NCI-H2081 (cell line): ENCODE data around the gene HOGA1.

Experiments
- DNase-seq, 2 experiments: peaks; one replicate each; lab custom pipeline; 2025; lab: John Stamatoyannopoulos, UW

Gene HOGA1

GRCh38 chr10:97580421-97581367 is 3.5 kb upstream of the HOGA1 start:
- no peak for DNase-seq

GRCh38 chr10:97582169-97582568 is 2.0 kb upstream of the HOGA1 start:
- no peak for DNase-seq

GRCh38 chr10:97583476-97583875 is 713 bp upstream of the HOGA1 start:
- no peak for DNase-seq

GRCh38 chr10:97584798-97585438 is 729 bp downstream of the HOGA1 start:
- DNase-seq, result no peak

GRCh38 chr10:97585439-97585811 is 1.2 kb downstream of the HOGA1 start:
- DNase-seq, result no peak

- DNase-seq, result no peak
Observed at GRCh38 chr10:97587183-97587582, 3.0 kb downstream of the HOGA1 start.

- DNase-seq, result no peak
Observed at GRCh38 chr10:97589479-97589878, 5.3 kb downstream of the HOGA1 start, which contains the start of gene C10orf62. Gene C10orf62, plus strand, starts transcription at chr10:97589721. Its CDS starts 177 bp downstream, at chr10:97589898.

GRCh38 chr10:97590082-97590747 is 6.0 kb downstream of the HOGA1 start:
- no peak for DNase-seq

- no peak for DNase-seq
Observed at GRCh38 chr10:97590748-97591495, 6.7 kb downstream of the HOGA1 start.

- no peak for DNase-seq
Observed at GRCh38 chr10:97593421-97593820, 9.2 kb downstream of the HOGA1 start.

- no peak for DNase-seq
Observed at GRCh38 chr10:97596101-97597082, 12.2 kb downstream of the HOGA1 start.

- no peak for DNase-seq
Observed at GRCh38 chr10:97597778-97598177, 13.6 kb downstream of the HOGA1 start.

GRCh38 chr10:97598407-97599271 is 14.4 kb downstream of the HOGA1 start:
- DNase-seq, result no peak

GRCh38 chr10:97599272-97599619 is 15.1 kb downstream of the HOGA1 start:
- no peak for DNase-seq

- DNase-seq, result no peak
Observed at GRCh38 chr10:97600616-97601015, 16.4 kb downstream of the HOGA1 start.

GRCh38 chr10:97601268-97602215 is 17.4 kb downstream of the HOGA1 start:
- DNase-seq, result no peak

- no peak for DNase-seq
Observed at GRCh38 chr10:97607095-97607636, 23.0 kb downstream of the HOGA1 start.

- DNase-seq, result no peak
Observed at GRCh38 chr10:97608991-97609561, 24.9 kb downstream of the HOGA1 start.
